HAP-1 (cell line): Measurements from ENCODE around the gene WNT9B.
A peak's percentile ranks its signal among the peaks of the same experiment; 100 is the strongest.

Experiments used
- DNase-seq, 2 experiments: peaks; one replicate each; pipeline ENCODE4 v3.0.0-alpha.2; 2016 to 2020; ENCODE audit warnings: low spot score in 2 of 2
- H3K27me3 ChIP-seq: fragments of 250-450 bp; sonication (Bioruptor Pico); 2 replicates; pipeline ENCODE4 v1.5.1; 2020; ENCODE audit warnings: low read depth, mild to moderate bottlenecking, moderate library complexity
- H3K36me3 ChIP-seq: fragments of 250-450 bp; sonication (Bioruptor Pico); replicated peaks from 2 replicates; pipeline ENCODE4 v1.5.1; 2020; ENCODE audit warnings: mild to moderate bottlenecking
- H3K4me1 ChIP-seq: fragments of 250-450 bp; sonication (Bioruptor Pico); 2 replicates; pipeline ENCODE4 v1.5.1; 2020; ENCODE audit warnings: mild to moderate bottlenecking
- H3K4me3 ChIP-seq: fragments of 250-450 bp; sonication (Bioruptor Pico); 2 replicates; pipeline ENCODE4 v1.5.1; 2020; ENCODE audit warnings: mild to moderate bottlenecking, moderate library complexity
- H3K9me3 ChIP-seq: fragments of 250-450 bp; sonication (Bioruptor Pico); 2 replicates; pipeline ENCODE4 v1.5.1; 2020; ENCODE audit warnings: mild to moderate bottlenecking, moderate library complexity
- in situ Hi-C: fragments of 300-500 bp; cut with MboI; formaldehyde crosslinking; loops from 3 replicates; pipeline ENCODE4 v1.14.3; 2020; ENCODE audit warnings: low sequenced_read_pairs, inconsistent platforms, mixed read lengths

WNT9B gene

GRCh38 chr17:46853896-46854444, 2.6 kb downstream of the WNT9B start:
- no peaks in the 10 kb centered on the region for H3K9me3 ChIP-seq
- no peaks in the 10 kb centered on the region for H3K4me1 ChIP-seq
- no peaks in the 10 kb centered on the region for H3K36me3 ChIP-seq
- in situ Hi-C loops: no loop called here
- H3K4me3 ChIP-seq: no peak overlapping the region
- DNase-seq: no peak
- H3K27me3 ChIP-seq: peaks cover 10% of the 10 kb centered on the region

- Histone ChIP-seq H3K27me3 (peaks cover 10% of the 10 kb centered on the region), H3K4me3 (no peak overlapping the region), H3K36me3 (no peaks in the 10 kb centered on the region), H3K4me1 (no peaks in the 10 kb centered on the region), H3K9me3 (no peaks in the 10 kb centered on the region)
- DNase-seq: no peak
- in situ Hi-C loops: no loop called here
These were observed 3.1 kb downstream of the WNT9B start for GRCh38 chr17:46854515-46854914.

- no peak for DNase-seq
- Histone ChIP-seq H3K4me1 (no peaks in the 10 kb centered on the region), H3K9me3 (no peaks in the 10 kb centered on the region), H3K27me3 (peaks cover 10% of the 10 kb centered on the region), H3K36me3 (no peaks in the 10 kb centered on the region), H3K4me3 (no peak overlapping the region)
- in situ Hi-C loops: no loop called here
These were observed 3.6 kb downstream of the WNT9B start for GRCh38 chr17:46854948-46855347.

- DNase-seq: no peak
- no peaks in the 10 kb centered on the region for H3K9me3 ChIP-seq
- no peaks in the 10 kb centered on the region for H3K4me1 ChIP-seq
- H3K36me3 ChIP-seq: no peaks in the 10 kb centered on the region
- no peak overlapping the region for H3K4me3 ChIP-seq
- H3K27me3 ChIP-seq: no peaks in the 10 kb centered on the region
- in situ Hi-C loops: no loop called here
These were observed 6.2 kb downstream of the WNT9B start for GRCh38 chr17:46857600-46857999.

GRCh38 chr17:46859996-46860395, 8.6 kb downstream of the WNT9B start:
- Histone ChIP-seq H3K27me3 (no peaks in the 10 kb centered on the region), H3K9me3 (no peaks in the 10 kb centered on the region), H3K4me1 (no peaks in the 10 kb centered on the region), H3K4me3 (no peak overlapping the region), H3K36me3 (no peaks in the 10 kb centered on the region)
- DNase-seq: no peak
- in situ Hi-C loops: loop anchor here (5.0 to 10.0 kb wide), 2 partner anchors 55 to 62 kb away; partner anchors contain the start of gene GOSR2

GRCh38 chr17:46862949-46863348, 11.6 kb downstream of the WNT9B start:
- Histone ChIP-seq H3K9me3 (no peaks in the 10 kb centered on the region), H3K4me1 (no peaks in the 10 kb centered on the region), H3K4me3 (no peak overlapping the region), H3K36me3 (no peaks in the 10 kb centered on the region), H3K27me3 (no peaks in the 10 kb centered on the region)
- DNase-seq: peak in 1 of 2 experiments; percentile 48
- in situ Hi-C loops: loop anchor here (5.0 to 10.0 kb wide), 2 partner anchors 58 to 59 kb away; partner anchors contain the start of gene GOSR2

GRCh38 chr17:46863383-46864121, 12.2 kb downstream of the WNT9B start:
- DNase-seq: no peak
- in situ Hi-C loops: loop anchor here (5.0 to 10.0 kb wide), 2 partner anchors 59 kb away; partner anchors contain the start of gene GOSR2
- no peak overlapping the region for H3K4me3 ChIP-seq
- no peaks in the 10 kb centered on the region for H3K4me1 ChIP-seq
- no peaks in the 10 kb centered on the region for H3K27me3 ChIP-seq
- H3K36me3 ChIP-seq: no peaks in the 10 kb centered on the region
- H3K9me3 ChIP-seq: no peaks in the 10 kb centered on the region

GRCh38 chr17:46865100-46865499, 13.7 kb downstream of the WNT9B start:
- no peaks in the 10 kb centered on the region for H3K36me3 ChIP-seq
- no peaks in the 10 kb centered on the region for H3K9me3 ChIP-seq
- no peak overlapping the region for H3K4me3 ChIP-seq
- in situ Hi-C loops: loop anchor here (10.0 kb wide), 1 partner anchor 60 kb away; no protein-coding TSS in a partner anchor
- no peaks in the 10 kb centered on the region for H3K4me1 ChIP-seq
- H3K27me3 ChIP-seq: no peaks in the 10 kb centered on the region
- no peak for DNase-seq

- Histone ChIP-seq H3K9me3 (no peaks in the 10 kb centered on the region), H3K27me3 (no peaks in the 10 kb centered on the region), H3K36me3 (no peaks in the 10 kb centered on the region), H3K4me3 (no peak overlapping the region), H3K4me1 (no peaks in the 10 kb centered on the region)
- DNase-seq: no peak
- in situ Hi-C loops: loop anchor here (10.0 kb wide), 1 partner anchor 62 kb away; no protein-coding TSS in a partner anchor
These were observed 14.9 kb downstream of the WNT9B start for GRCh38 chr17:46866325-46866724.

- DNase-seq: no peak
- in situ Hi-C loops: loop anchor here (10.0 kb wide), 1 partner anchor 62 kb away; no protein-coding TSS in a partner anchor
- no peak overlapping the region for H3K4me3 ChIP-seq
- no peaks in the 10 kb centered on the region for H3K27me3 ChIP-seq
- H3K4me1 ChIP-seq: no peaks in the 10 kb centered on the region
- no peaks in the 10 kb centered on the region for H3K36me3 ChIP-seq
- H3K9me3 ChIP-seq: no peaks in the 10 kb centered on the region
These were observed 15.4 kb downstream of the WNT9B start for GRCh38 chr17:46866747-46867146.

GRCh38 chr17:46868689-46869187, 17.4 kb downstream of the WNT9B start:
- DNase-seq: no peak
- in situ Hi-C loops: loop anchor here (10.0 kb wide), 1 partner anchor 64 kb away; no protein-coding TSS in a partner anchor
- H3K4me3 ChIP-seq: no peak overlapping the region

GRCh38 chr17:46869296-46869695, 17.9 kb downstream of the WNT9B start:
- no peaks in the 10 kb centered on the region for H3K36me3 ChIP-seq
- no peaks in the 10 kb centered on the region for H3K9me3 ChIP-seq
- no peaks in the 10 kb centered on the region for H3K4me1 ChIP-seq
- DNase-seq: no peak
- no peaks in the 10 kb centered on the region for H3K27me3 ChIP-seq
- in situ Hi-C loops: loop anchor here (10.0 kb wide), 1 partner anchor 64 kb away; no protein-coding TSS in a partner anchor
- no peak overlapping the region for H3K4me3 ChIP-seq

More at GRCh38 chr17:46868689-46869187, 17.4 kb downstream of the WNT9B start:
- H3K36me3 ChIP-seq: no peaks in the 10 kb centered on the region
- H3K4me1 ChIP-seq: no peaks in the 10 kb centered on the region
- no peaks in the 10 kb centered on the region for H3K27me3 ChIP-seq
- H3K9me3 ChIP-seq: no peaks in the 10 kb centered on the region

GRCh38 chr17:46869975-46870803, 18.8 kb downstream of the WNT9B start:
- in situ Hi-C loops: loop anchor here (10.0 kb wide), 1 partner anchor 65 kb away; no protein-coding TSS in a partner anchor
- Histone ChIP-seq H3K36me3 (no peaks in the 10 kb centered on the region), H3K4me1 (no peaks in the 10 kb centered on the region), H3K4me3 (no peak overlapping the region), H3K9me3 (no peaks in the 10 kb centered on the region), H3K27me3 (no peaks in the 10 kb centered on the region)
- DNase-seq: no peak
